ENCODE results near the gene TMEM151B. TPM values are rescaled to one million over a fixed set of nuclear protein-coding genes. Genes with fewer than 3 reads are reported as not detected.
A peak's percentile ranks its signal among the peaks of the same experiment; 100 is the strongest.

Gene TMEM151B
- total RNA-seq, 1 experiment from 2014 or later = 0.05 TPM

DNA sequence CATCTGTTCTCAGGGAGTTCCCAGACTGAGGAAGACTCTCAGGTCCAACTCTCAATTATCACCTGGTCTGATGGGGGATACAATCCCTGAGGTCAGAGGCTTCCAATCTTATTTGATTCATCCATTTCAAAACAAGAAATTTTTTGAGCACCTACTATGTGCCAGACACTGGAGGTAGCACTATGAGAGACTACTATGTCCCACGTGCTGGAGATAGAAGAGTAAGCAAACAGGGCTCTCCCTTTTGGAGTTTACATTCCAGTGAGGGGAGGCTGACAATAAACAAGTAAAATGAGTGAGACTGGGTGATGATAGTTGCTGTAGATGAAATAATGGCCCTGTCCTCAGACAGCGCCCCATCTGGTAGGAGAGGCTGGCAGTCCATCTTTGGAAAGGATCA, 16.5 kb downstream of the TMEM151B start:
- no peak for DNase-seq (ENCODE audit: low read depth, low spot score)
- in situ Hi-C loops (cut with HindIII; ENCODE audit: low pct_unique_long_range_greater_than_20kb, low sequenced_read_pairs) = no loop called here

DNA sequence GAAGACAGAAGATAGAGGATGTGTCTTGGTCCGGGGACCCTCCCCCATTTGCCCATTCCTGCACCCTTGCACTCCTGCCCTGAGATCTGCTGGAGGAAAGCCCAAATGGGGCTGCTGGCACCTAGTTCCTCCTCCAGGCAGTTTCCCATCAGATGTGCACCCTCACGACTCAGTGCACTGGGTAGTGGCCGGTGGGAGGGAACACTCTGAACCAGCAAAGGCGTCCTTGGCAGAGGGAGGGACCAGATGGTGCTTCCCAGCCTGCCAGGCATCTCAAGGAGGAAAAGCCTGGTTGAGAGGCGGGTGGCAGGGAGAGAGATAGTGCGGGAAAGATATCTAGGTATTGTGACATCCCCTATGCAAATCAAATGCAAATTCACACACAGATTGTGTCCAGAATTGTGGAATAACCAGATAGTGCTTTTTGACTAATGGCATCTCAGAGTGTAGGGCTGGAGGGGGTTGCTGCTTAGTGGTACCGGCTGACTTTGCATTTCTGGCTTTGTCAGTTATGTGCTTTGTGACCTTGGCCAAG, 19.5 kb downstream of the TMEM151B start:
- DNase-seq (ENCODE audit: low read depth, low spot score) = no peak
- in situ Hi-C loops (cut with HindIII; ENCODE audit: low pct_unique_long_range_greater_than_20kb, low sequenced_read_pairs) = no loop called here

DNA sequence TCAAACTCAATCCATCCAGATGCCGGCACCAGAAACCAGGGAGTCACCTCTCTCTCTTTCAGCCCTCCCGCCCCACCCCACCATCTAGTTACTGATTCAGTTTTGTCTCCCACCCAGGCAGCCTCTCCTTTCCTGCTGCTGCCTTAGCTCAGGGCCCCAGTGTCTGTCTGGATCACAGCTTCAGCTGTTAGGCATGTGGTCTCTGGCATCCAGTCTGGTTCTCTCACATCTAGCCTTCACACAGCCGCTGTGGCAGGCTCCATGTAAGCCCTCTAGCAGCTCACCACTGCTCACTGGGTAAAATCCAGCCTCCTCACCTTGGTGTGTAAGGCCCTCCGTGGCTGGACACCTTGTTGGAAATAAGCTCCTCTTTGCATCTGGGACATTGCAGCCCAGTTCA, 21.6 kb downstream of the TMEM151B start:
- in situ Hi-C loops (cut with HindIII; ENCODE audit: low pct_unique_long_range_greater_than_20kb, low sequenced_read_pairs) = no loop called here
- DNase-seq (ENCODE audit: low read depth, low spot score) = no peak

DNA sequence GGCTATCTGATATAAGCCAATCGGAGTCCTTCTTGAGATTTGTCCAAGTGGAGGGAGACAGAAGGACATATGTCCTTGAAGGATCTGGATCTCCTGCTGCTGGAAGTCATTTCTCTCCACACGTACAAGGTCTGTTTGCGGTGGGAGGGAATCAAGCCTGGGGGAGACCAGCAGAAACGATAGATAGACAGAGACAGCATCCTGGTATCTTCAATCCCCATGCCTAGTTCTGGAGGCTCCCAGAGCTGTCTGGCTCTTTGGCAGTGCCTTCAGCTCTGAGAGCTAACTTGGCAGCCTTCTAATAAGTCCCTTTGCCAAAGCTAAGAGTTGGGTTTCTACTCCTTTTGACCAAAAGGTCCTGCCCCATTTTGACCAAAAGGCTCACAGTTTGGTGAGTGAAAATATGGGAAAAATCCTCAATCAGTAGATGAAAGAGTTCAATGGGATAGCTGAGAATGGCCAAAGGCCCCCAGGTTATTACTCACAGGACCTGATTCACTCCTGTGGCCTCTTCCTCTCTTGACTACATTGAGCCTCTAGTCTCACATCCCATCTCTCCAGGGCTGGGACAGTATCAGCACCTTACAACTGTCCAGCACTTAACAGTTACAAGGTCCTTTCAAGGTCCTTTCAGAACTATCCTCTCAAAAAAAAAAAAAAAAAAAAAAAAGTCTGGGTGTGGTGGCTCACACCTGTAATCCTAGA, 22.6 kb downstream of the TMEM151B start:
- in situ Hi-C loops (cut with HindIII; ENCODE audit: low pct_unique_long_range_greater_than_20kb, low sequenced_read_pairs) = no loop called here
- no peak for DNase-seq (ENCODE audit: low read depth, low spot score)

DNA sequence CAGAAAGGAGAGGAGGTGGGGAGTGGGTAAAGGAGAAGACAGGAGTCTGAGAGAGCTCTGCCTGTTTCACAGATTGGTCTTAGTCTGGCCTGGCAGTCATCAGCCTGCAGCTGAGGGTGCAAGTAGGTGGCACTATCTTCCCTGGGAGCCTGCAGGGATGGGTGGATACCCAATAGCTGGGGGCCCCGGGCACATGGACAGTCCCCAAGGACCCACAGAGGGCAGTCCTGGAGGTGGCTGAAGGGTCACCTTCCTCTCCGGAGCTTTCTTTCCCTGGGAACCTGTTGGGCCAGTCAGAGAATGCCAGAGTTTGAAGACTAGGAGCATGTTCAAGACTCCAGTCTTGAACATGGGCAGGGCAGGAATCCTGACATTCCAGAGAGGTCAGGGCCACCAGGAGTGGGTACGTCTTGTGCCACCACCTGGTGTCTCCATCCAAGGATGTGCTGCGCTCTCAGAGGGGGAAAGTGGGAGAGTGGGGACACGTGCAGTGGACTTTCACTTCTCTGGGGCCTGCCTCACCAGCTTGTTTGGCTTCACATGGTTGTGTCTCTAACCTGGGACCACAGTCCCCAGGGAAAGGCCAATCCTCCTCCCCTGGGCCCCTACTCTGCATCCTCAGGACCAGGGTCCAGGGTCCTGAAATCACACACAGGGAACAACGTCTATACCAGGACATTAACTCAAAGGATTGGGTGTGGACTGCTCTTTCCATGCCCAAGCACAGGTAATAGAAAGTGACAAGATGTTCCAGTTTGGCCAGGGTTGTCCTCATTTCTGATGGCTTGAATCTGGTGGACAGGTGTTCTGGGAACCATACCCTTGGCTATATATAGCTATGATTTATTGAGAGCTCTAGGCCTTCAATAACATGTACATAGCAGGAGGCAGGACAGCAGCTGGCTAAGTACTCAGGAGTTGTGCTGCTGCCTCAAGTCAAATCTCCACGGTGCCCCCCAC, 24.9 kb downstream of the TMEM151B start:
- no peak for DNase-seq (ENCODE audit: low read depth, low spot score)
- in situ Hi-C loops (cut with HindIII; ENCODE audit: low pct_unique_long_range_greater_than_20kb, low sequenced_read_pairs) = no loop called here

DNA sequence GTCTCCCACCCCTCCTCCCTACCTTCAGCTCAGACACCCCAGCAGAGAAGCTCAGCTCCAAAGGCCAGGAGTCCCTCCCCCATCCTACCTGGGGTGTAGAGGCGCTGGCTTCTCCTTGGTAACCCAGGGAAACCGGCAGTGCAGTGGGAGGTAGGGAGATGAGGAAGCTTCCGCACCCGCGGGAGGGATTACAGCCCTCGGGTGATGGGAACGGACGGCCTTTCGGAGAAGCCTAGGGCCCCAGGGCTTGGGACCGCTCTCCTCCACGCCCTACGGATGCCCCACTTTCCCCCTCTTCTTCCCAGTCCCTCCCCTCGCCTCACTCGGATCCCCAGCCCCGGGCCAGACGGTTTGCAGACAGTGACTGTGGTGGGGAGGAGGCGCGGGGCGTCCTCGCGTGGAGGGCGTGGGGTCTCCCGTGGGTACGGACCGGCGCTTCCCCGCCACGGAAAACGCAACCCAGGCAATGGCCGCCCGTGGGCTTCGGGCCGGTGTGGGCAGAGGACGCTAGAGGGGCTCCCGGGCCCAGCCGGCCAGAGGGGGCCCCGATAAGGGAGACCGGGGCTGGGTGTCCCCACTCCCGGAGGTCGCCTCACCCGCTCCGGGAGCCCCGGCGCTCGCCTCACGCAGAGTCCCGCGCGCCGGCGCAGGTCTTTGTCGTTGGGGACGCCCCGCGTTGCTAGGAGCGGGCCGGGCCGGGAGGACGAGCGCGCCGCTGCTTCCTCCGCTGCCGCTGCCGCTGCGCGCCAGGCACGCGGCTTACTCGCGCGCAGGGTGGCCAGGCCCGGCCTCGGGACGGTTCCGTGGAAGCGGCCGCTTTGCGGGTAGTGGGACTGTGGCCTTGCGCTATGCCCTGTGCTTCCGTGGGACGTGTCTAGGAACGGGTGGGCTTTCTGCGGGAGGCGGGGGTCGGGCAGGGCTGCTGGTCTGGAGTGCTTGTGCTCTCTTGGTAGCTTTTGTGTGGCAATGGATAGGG, 27.1 kb downstream of the TMEM151B start:
- in situ Hi-C loops (cut with HindIII; ENCODE audit: low pct_unique_long_range_greater_than_20kb, low sequenced_read_pairs) = no loop called here
- no peak for DNase-seq (ENCODE audit: low read depth, low spot score)

DNA sequence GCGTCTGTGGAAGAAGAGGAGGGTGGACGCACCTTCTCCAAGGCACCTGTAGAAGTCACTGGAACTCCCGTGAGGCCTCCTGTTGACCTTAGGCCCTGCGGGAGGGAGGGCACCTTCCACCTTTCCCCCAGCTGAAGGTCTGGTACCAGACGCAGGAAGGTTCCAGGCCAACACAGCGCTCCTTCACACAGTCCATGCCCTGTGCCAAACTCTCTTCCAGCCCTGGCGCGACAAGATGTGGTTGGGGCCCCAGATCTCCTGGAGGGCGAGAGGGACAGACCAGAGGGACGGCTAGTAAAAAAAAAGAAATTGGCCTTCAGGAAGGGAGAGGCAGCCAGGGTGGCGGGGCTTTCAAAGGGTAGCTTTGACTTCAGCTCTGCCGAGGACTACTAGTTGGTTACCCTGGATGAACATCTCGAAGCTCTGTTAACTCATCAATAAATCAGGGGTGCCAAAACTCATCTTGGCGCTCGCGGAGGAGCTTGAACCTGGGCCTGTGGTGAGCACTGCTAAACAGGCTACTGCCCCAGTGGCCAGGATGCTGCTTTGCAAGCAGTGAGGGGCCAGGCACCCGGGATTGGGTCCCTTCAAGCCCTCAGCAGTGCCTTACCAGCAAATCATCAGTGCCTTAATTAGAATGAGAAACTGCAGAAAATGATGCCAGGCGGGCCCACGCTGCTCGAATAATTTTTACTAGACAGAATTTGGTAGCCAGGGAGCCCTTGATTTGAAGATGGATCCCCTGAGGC, 28.0 kb downstream of the TMEM151B start:
- in situ Hi-C loops (cut with HindIII; ENCODE audit: low pct_unique_long_range_greater_than_20kb, low sequenced_read_pairs) = no loop called here
- DNase-seq (ENCODE audit: low read depth, low spot score) = no peak

DNA sequence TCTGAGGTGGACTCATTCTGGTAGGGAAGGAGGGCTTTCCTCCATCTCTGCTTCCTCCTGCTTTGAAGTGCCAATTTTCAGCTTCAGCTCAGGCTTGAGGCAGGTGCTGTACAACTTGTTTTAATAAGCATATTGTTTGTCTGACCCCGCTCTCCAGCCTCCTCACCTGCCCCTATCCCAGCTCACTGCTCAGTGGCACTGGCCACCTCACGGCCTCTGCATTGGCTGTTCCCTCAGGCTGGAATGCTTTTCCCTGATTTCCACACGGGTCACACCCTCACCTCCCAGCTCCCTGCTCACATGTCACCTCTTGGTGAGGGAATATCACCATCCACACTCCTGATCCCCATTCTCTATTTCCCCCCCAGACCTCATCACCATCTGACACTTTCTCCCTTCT, 28.6 kb downstream of the TMEM151B start:
- no peak for DNase-seq (ENCODE audit: low read depth, low spot score)
- in situ Hi-C loops (cut with HindIII; ENCODE audit: low pct_unique_long_range_greater_than_20kb, low sequenced_read_pairs) = no loop called here

DNA sequence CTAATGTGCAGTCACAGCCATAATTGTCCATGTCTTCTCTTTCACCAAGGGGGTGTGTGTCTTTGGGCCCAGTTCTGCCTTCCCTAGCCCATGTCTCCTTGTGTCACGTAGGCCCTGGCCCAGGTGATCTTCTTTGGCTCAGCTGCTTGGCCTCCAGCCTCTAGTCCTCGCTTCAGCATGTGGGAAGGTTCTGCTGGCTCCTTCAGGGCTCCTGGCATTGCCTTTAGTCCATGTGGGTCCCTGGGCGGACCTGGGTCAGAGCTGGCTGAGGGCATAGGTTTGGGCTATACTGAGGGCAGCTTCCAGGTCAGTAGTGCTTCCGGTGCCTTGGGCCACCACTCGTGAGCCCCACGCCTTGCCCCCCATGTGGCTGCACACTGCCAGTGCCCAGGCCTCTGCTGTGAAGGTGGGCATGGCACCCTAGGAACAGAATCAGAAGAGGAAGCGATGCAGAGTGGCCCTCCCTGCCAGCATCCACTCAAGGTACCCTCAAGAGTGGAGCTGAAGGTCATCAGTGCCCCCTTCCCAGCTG, 30.1 kb downstream of the TMEM151B start:
- no peak for DNase-seq (ENCODE audit: low read depth, low spot score)
- in situ Hi-C loops (cut with HindIII; ENCODE audit: low pct_unique_long_range_greater_than_20kb, low sequenced_read_pairs) = no loop called here

DNA sequence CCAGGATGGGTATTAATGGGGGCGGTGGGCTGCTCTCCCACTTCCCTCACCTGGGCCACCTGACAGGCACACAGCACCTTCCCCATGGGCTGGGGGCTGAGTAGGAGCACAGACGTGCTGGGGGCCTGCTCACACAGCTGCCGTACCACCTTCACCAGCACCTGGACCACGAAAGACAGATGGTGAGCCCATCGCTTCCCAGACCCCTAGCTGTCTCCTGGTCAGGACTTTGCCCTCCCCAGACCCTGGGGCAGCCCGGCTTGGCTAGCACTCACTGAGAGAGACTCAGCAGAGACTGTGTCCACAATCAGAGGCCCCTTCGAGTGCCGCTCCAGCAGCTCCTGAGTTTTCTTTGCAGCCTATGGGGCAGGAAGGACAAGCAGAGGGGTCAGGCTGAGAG, 30.9 kb downstream of the TMEM151B start:
- in situ Hi-C loops (cut with HindIII; ENCODE audit: low pct_unique_long_range_greater_than_20kb, low sequenced_read_pairs) = no loop called here
- DNase-seq (ENCODE audit: low read depth, low spot score) = no peak

DNA sequence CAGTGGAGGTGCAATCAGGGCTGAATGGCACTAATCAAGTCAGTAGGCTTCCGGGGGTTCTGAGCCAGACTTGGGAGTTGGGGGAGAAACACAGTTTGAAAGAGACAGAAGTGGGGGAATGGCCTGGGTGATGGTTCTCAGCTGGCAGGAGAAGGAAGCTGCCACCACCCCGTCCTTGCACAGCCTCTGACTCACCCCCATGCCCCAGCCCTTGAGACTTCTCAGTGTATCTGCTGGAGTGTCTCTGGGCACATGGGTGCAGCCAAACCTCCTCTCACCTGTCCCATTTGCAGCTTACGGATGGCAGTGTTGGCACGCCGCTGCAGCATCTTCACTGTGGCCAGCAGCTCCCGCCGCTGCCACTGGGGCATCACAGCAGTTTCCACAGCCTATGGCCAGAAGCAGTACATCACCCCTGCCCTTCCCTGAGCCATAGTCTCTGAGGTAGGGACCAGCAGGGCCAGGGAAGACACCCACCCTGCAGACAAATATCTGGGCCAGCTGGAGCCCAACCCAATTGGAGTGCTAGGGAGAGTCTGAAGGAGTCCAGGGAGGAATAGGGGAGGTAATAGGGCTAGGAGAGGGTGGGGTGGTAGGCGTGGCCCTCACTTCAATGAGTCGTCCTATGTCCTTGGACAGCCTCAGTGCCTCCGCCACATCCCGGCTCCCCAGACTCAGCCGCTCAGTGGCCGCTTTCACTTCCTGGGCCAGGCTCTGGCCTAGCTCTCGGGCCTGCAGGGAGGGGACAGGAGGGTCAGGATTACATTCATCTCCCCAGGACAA, 31.7 kb downstream of the TMEM151B start:
- in situ Hi-C loops (cut with HindIII; ENCODE audit: low pct_unique_long_range_greater_than_20kb, low sequenced_read_pairs) = no loop called here
- DNase-seq (ENCODE audit: low read depth, low spot score) = no peak

DNA sequence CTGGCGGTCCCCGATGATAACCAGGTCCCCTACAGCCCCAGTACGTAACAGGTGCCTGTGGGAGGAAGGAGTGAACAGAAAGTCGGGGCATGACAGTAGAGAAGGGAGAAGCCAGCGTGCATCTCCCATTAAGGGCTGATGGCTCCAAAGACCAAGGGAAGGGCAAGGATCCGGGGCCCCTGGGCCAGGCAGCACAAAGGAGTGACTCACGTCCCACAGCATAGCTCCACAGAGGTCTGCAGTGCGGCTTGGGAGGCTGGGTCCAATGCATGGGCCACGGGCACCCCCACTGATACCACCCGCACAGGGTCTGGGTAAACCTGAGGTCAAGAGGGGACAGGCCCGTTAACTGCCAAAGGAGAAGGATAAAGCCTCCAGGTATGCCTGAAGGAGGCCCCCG, 32.6 kb downstream of the TMEM151B start:
- no peak for DNase-seq (ENCODE audit: low read depth, low spot score)
- in situ Hi-C loops (cut with HindIII; ENCODE audit: low pct_unique_long_range_greater_than_20kb, low sequenced_read_pairs) = no loop called here

DNA sequence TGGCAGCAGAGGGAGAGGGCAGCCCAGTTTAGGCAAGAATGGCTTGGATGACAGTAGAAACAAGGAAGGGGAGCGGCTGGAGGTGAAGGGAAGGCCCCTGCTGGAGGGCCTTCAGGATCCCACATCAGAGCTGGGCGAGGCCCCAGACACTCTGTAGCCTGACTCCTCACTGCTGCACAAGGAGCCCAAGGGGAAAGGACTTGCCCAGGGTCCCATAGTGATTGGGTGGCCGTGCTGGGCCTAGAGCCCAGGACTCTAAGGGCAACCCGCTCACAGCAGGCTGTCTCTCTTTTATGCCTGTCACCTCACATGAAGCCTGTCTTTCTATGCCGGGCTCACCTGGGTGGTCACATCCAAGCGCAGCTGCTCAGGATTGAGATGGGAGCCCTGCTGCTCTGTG, 33.6 kb downstream of the TMEM151B start:
- in situ Hi-C loops (cut with HindIII; ENCODE audit: low pct_unique_long_range_greater_than_20kb, low sequenced_read_pairs) = no loop called here
- no peak for DNase-seq (ENCODE audit: low read depth, low spot score)

DNA sequence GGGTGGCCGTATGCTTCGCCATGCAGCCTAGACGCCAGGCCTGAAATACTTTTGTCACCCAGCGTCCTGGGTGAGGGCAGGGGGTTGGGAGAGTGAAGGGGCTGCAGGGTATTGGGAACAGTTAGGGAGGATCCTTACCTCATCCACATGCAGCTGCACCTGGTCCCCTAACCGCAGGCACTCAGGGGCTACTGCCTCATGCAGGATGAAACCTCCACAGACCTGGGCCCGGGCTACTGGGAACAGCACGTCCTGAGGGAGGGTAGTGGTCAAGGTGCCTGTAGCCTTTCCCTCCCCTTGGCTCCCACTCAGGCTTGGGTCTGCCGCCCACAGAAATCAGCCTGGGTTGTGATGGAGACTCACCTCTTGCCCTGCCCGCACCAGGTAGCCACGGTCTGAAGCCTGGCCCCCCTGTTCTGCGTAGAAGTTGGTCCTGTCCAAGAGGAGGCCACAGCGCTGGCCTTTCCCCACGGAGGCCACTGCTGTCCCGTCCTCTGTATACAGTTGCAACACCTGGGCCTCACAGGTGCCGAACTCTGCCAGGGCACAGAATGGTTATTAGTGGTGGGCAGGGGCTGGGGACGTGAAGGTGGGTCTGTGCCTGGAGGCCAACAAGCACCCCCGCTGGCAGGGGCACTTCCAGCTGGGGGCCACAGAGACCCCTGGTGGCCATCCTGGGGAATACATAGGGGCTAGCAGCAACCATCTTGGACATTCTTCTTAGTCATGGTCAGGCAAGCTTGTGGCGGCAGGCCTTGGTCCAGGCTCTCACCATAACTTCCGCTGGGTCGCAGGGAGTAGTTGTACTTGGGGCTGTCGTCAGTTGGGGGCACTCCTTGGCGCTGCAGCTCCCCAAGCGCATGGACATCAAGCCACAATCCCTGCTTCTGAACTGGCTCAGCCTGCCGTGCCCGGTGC, 34.3 kb downstream of the TMEM151B start:
- in situ Hi-C loops (cut with HindIII; ENCODE audit: low pct_unique_long_range_greater_than_20kb, low sequenced_read_pairs) = no loop called here
- DNase-seq (ENCODE audit: low read depth, low spot score) = peak; percentile 58

DNA sequence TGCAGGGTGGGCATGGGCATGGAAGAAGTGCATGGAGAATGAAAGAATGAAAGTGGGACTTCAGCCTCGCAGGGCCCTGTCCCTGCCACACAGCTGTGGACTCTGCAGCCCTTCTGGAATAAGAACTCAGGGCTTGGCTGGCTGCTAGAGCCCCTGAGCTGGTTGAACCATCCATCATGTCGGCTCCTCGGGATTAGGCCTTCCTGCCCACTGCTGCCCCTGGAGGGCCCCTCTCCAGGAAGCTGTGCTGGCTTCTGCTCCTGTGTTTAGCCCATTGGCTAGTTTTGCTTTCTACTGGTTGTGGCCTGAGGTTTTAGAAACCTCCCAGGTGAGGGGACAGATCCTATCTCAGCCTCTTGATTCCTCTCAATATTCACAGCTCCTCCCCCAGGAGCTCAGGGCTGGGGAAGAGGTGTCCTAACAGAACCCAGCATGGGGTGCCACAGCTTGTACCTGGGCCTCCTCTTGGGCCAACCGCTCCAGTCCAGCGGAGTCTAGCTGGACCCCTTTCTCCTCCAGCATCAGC, 35.0 kb downstream of the TMEM151B start:
- DNase-seq (ENCODE audit: low read depth, low spot score) = no peak
- in situ Hi-C loops (cut with HindIII; ENCODE audit: low pct_unique_long_range_greater_than_20kb, low sequenced_read_pairs) = no loop called here
